HCT116 (cell line): ENCODE data around the gene CARD14.

Experiments used
- CEBPB ChIP-seq: IDR thresholded peaks from 2 replicates; pipeline ENCODE4 v1.6.1; 2012; ENCODE audit warnings: low read depth
- CTCF ChIP-seq, 3 experiments: fragments of 200-600 bp in 1 of 3; sonication (generic) in 1 of 3; IDR thresholded peaks in 2 of 3; conservative IDR thresholded peaks in 1 of 3; 2 replicates each; pipeline ENCODE4 v1.5.1; 2012 to 2017; ENCODE audit warnings: low read depth in 2 of 3, low read length in 2 of 3, antibody characterized with exemption in 1 of 3, borderline replicate concordance in 1 of 3, control low read depth in 1 of 3, mild to moderate bottlenecking in 1 of 3, mixed read lengths in 1 of 3, mixed run types in 1 of 3, moderate library complexity in 1 of 3; ENCODE audit not compliant: insufficient read depth in 1 of 3
- EGR1 ChIP-seq: IDR thresholded peaks from 2 replicates; pipeline ENCODE4 v1.6.1; 2012; ENCODE audit warnings: low read depth
- EZH2 ChIP-seq: fragments of 200-600 bp; sonication (generic); IDR thresholded peaks from 2 replicates; pipeline ENCODE4 v1.6.1; 2017; ENCODE audit warnings: antibody characterized with exemption, mixed run types
- EZH2phosphoT487 ChIP-seq: fragments of 200-600 bp; IDR thresholded peaks from 2 replicates; pipeline ENCODE4 v1.6.1; 2018; ENCODE audit warnings: antibody characterized with exemption, borderline replicate concordance
- JUND ChIP-seq: IDR thresholded peaks from 2 replicates; pipeline ENCODE4 v1.6.1; 2012
- POLR2A ChIP-seq: IDR thresholded peaks from 2 replicates; pipeline ENCODE4 v1.7.0; 2011; ENCODE audit warnings: borderline replicate concordance; ENCODE audit not compliant: insufficient read depth, insufficient read length; ENCODE audit errors: extremely low read depth
- POLR2AphosphoS5 ChIP-seq: IDR thresholded peaks from 2 replicates; pipeline ENCODE4 v1.6.1; 2011; ENCODE audit warnings: mild to moderate bottlenecking, low read depth, low read length, moderate library complexity
- RAD21 ChIP-seq: IDR thresholded peaks from 2 replicates; pipeline ENCODE4 v1.6.1; 2012; ENCODE audit warnings: low read depth, mild to moderate bottlenecking
- REST ChIP-seq: IDR thresholded peaks from 2 replicates; pipeline ENCODE4 v1.6.1; 2012; ENCODE audit warnings: low read depth
- SP1 ChIP-seq: IDR thresholded peaks from 2 replicates; pipeline ENCODE4 v1.6.1; 2012; ENCODE audit warnings: low read depth
- TCF7L2 ChIP-seq: IDR thresholded peaks from 2 replicates; pipeline ENCODE4 v1.7.0; 2011; ENCODE audit warnings: borderline replicate concordance, inconsistent platforms; ENCODE audit not compliant: insufficient read depth, insufficient read length; ENCODE audit errors: extremely low read depth
- ZBTB33 ChIP-seq: IDR thresholded peaks from 2 replicates; pipeline ENCODE4 v1.6.1; 2011; ENCODE audit warnings: mild to moderate bottlenecking, low read length, moderate library complexity; ENCODE audit not compliant: insufficient replicate concordance; ENCODE audit errors: extremely low read depth
- ZNF274 ChIP-seq: fragments of 200-500 bp; sonication (Bioruptor generic); IDR thresholded peaks from 2 replicates; pipeline ENCODE4 v1.6.1; 2014; ENCODE audit warnings: mild to moderate bottlenecking, low read depth, low read length, inconsistent platforms

DNA sequence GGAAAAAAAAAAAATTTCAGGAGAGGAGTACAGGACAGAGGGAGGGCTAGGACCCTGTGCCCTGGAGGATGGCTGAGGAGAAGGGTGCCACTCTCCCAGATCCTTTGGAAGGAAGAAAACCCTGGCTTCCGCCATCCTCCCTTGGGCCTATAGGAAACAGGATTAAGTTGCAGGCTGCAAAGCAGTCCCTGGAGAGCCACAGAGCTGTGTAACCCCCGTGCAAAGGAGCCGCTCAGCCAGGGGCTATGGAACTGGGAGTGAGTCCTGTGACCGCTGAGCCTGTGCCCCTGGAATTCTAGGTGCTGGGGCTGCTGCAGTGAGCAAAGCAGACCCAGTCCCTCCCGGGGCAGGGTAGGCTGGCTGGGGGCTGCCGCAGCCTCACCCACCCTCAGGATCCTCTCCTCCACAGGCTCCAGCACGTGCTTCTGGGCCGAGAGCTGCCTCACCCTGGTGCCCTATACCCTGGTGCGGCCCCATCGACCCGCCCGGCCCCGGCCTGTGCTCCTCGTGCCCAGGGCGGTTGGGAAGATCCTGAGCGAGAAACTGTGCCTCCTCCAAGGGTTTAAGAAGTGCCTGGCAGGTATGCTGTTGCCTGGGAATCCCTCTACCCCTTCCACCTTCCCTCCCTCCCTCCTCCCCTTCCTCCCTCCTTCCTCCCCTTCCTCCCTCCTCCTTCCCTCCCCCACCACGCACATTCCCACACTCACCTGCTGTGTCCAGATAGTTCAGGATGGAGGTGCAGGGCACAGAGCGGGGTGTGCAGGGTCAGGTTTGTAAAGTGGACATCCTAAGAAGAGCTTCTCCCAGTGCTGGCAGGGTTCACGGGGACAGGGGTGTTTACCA is 35.0 kb downstream of the CARD14 start:
- TF ChIP-seq CTCF (IDR thresholded peaks at IDR 0.05 in 2 of 3, conservative IDR thresholded peaks at IDR 0.05 in 1 of 3; ENCODE audit: borderline replicate concordance in 1 of 3, insufficient read depth in 1 of 3, low read depth in 2 of 3, low read length in 2 of 3) (no peak), POLR2A (no peak), JUND (no peak), REST (no peak), EZH2 (no peak), EGR1 (no peak), ZNF274 (no peak), RAD21 (no peak), POLR2AphosphoS5 (no peak), ZBTB33 (no peak), CEBPB (no peak), EZH2phosphoT487 (no peak), SP1 (no peak), TCF7L2 (no peak)
